GM19455 (cell line): ENCODE measurements around the gene ADGRL2.

ENCODE experiments used
- ATAC-seq: cut with Tn5 transposase; IDR thresholded peaks from one replicate; pipeline ENCODE4 v1.9.1; 2021; ENCODE audit not compliant: unreplicated experiment

Gene ADGRL2

GRCh38 chr1:81805537-81806431 lies 5.0 kb downstream of the ADGRL2 start:
- no peak for ATAC-seq

- no peak for ATAC-seq
Measured at GRCh38 chr1:81806432-81806770, 5.7 kb downstream of the ADGRL2 start.

GRCh38 chr1:81808760-81809159 lies 8.0 kb downstream of the ADGRL2 start:
- ATAC-seq = no peak

- ATAC-seq = no peak
Measured at GRCh38 chr1:81809808-81810207, 9.1 kb downstream of the ADGRL2 start.

- ATAC-seq = no peak
Measured at GRCh38 chr1:81811757-81812371, 11.1 kb downstream of the ADGRL2 start.

GRCh38 chr1:81812712-81813111 lies 12.0 kb downstream of the ADGRL2 start:
- no peak for ATAC-seq

GRCh38 chr1:81813691-81814090 lies 13.0 kb downstream of the ADGRL2 start:
- ATAC-seq = no peak

- ATAC-seq = no peak
Measured at GRCh38 chr1:81819613-81820012, 18.9 kb downstream of the ADGRL2 start.

- no peak for ATAC-seq
Measured at GRCh38 chr1:81820765-81821164, 20.0 kb downstream of the ADGRL2 start.

- ATAC-seq = no peak
Measured at GRCh38 chr1:81823082-81823481, 22.3 kb downstream of the ADGRL2 start.

- ATAC-seq = no peak
Measured at GRCh38 chr1:81824759-81825158, 24.0 kb downstream of the ADGRL2 start.

- no peak for ATAC-seq
Measured at GRCh38 chr1:81827942-81828341, 27.2 kb downstream of the ADGRL2 start.

- no peak for ATAC-seq
Measured at GRCh38 chr1:81832573-81832972, 31.8 kb downstream of the ADGRL2 start.

- ATAC-seq = no peak
Measured at GRCh38 chr1:81833722-81834121, 33.0 kb downstream of the ADGRL2 start.

- ATAC-seq = no peak
Measured at GRCh38 chr1:81834268-81834667, 33.5 kb downstream of the ADGRL2 start.

- no peak for ATAC-seq
Measured at GRCh38 chr1:81834921-81835698, 34.4 kb downstream of the ADGRL2 start.

- ATAC-seq = no peak
Measured at GRCh38 chr1:81836007-81836626, 35.4 kb downstream of the ADGRL2 start.

GRCh38 chr1:81838600-81839218 lies 38.0 kb downstream of the ADGRL2 start:
- ATAC-seq = no peak

- ATAC-seq = no peak
Measured at GRCh38 chr1:81840805-81841204, 40.1 kb downstream of the ADGRL2 start.

- no peak for ATAC-seq
Measured at GRCh38 chr1:81841795-81842194, 41.1 kb downstream of the ADGRL2 start.

- no peak for ATAC-seq
Measured at GRCh38 chr1:81844477-81844876, 43.7 kb downstream of the ADGRL2 start.
